HepG2 (cell line): ENCODE data around the gene TIAM2. TPM values are rescaled to one million over a fixed set of nuclear protein-coding genes. Genes with fewer than 3 reads are reported as not detected.

ENCODE experiments used
- ATF7 ChIP-seq, 2 experiments: fragments of 450-650 bp in 1 of 2; sonication (generic) in 1 of 2; formaldehyde crosslinking in 1 of 2; IDR thresholded peaks; 2 replicates each; pipeline versions ENCODE4 v1.4.0 to v1.6.1; 2016 to 2020; ENCODE audit warnings: antibody characterized with exemption in 1 of 2, mild to moderate bottlenecking in 1 of 2, missing genetic modification reagents in 1 of 2
- FLYWCH1 ChIP-seq: sonication (generic); formaldehyde crosslinking; IDR thresholded peaks from 2 replicates; pipeline ENCODE4 v1.8.1; 2023; ENCODE audit warnings: mild to moderate bottlenecking, missing genetic modification reagents
- HMGA1 ChIP-seq: sonication (generic); formaldehyde crosslinking; conservative IDR thresholded peaks from 2 replicates; pipeline ENCODE4 v1.4.0; 2020; ENCODE audit warnings: missing genetic modification reagents
- KDM4B ChIP-seq: sonication (generic); formaldehyde crosslinking; IDR thresholded peaks from 2 replicates; pipeline ENCODE4 v1.4.0; 2020; ENCODE audit warnings: missing genetic modification reagents
- KLF12 ChIP-seq: sonication (generic); formaldehyde crosslinking; IDR thresholded peaks from 2 replicates; pipeline ENCODE4 v1.4.0; 2020; ENCODE audit warnings: missing genetic modification reagents, borderline replicate concordance
- PHF21A ChIP-seq: sonication (generic); formaldehyde crosslinking; IDR thresholded peaks from 2 replicates; pipeline ENCODE4 v1.5.0; 2020; ENCODE audit warnings: mild to moderate bottlenecking, missing genetic modification reagents
- RBM39 ChIP-seq: fragments of 200-400 bp; formaldehyde crosslinking; IDR thresholded peaks from one replicate; pipeline ENCODE4 v1.6.1; 2018; ENCODE audit warnings: antibody characterized with exemption, mild to moderate bottlenecking, low read depth, low read length; ENCODE audit not compliant: poor library complexity, severe bottlenecking
- RFXAP ChIP-seq: sonication (generic); formaldehyde crosslinking; IDR thresholded peaks from 2 replicates; pipeline ENCODE4 v1.4.0; 2020; ENCODE audit warnings: missing genetic modification reagents, borderline replicate concordance
- SMYD3 ChIP-seq: sonication (generic); formaldehyde crosslinking; IDR thresholded peaks from 2 replicates; pipeline ENCODE4 v1.8.1; 2023; ENCODE audit warnings: mild to moderate bottlenecking, missing genetic modification reagents
- ZNF430 ChIP-seq: sonication (generic); formaldehyde crosslinking; IDR thresholded peaks from 2 replicates; pipeline ENCODE4 v1.9.0; 2021; ENCODE audit warnings: mild to moderate bottlenecking, missing genetic modification reagents
- ZNF567 ChIP-seq: sonication (generic); formaldehyde crosslinking; IDR thresholded peaks from 2 replicates; pipeline ENCODE4 v1.8.1; 2023; ENCODE audit warnings: mild to moderate bottlenecking, missing genetic modification reagents, borderline replicate concordance
- polyA plus RNA-seq, 8 experiments: library from polyadenylated mRNA; depleted of rRNA in 3 of 8; stranded (reverse) in 7 of 8; unstranded in 1 of 8; fragments of >200 nt; fragmentation: Illumina TruSeq in 4 of 8; extraction: Trizol in 4 of 8; gene quantifications; 2 replicates each; pipeline versions ENCODE4 v1.2.1 to v1.2.3, GENCODE V29; 2011 to 2016; ENCODE audit warnings: low read depth in 4 of 8, missing spikeins in 1 of 8, mixed read lengths in 1 of 8; ENCODE audit not compliant: insufficient read depth in 1 of 8
- total RNA-seq, 5 experiments: library from RNA; depleted of rRNA; stranded (reverse); fragments of >200 nt; fragmentation: Illumina TruSeq; extraction: Trizol; gene quantifications; 2 replicates each; pipeline ENCODE4 v1.2.3, GENCODE V29; 2016; ENCODE audit warnings: low read depth in 1 of 5
- TF ChIP-seq, protein P1 (sequence below): sonication (generic); formaldehyde crosslinking; IDR thresholded peaks from 2 replicates; pipeline ENCODE4 v1.5.0; 2020; ENCODE audit warnings: mild to moderate bottlenecking, missing genetic modification reagents, borderline replicate concordance
- TF ChIP-seq, protein P2 (sequence below): sonication (generic); formaldehyde crosslinking; IDR thresholded peaks from 2 replicates; pipeline ENCODE4 v1.4.0; 2020; ENCODE audit warnings: missing genetic modification reagents
- TF ChIP-seq, protein P3 (sequence below): sonication (generic); formaldehyde crosslinking; IDR thresholded peaks from 2 replicates; pipeline ENCODE4 v1.4.0; 2020; ENCODE audit warnings: missing genetic modification reagents, mild to moderate bottlenecking, borderline replicate concordance

Gene TIAM2
- total and polyA plus RNA-seq, 2 of the 13 experiments (the other 11 are each of a cell fraction or from before 2014, with no cell fraction given), result 4.1 to 4.5 TPM

DNA sequence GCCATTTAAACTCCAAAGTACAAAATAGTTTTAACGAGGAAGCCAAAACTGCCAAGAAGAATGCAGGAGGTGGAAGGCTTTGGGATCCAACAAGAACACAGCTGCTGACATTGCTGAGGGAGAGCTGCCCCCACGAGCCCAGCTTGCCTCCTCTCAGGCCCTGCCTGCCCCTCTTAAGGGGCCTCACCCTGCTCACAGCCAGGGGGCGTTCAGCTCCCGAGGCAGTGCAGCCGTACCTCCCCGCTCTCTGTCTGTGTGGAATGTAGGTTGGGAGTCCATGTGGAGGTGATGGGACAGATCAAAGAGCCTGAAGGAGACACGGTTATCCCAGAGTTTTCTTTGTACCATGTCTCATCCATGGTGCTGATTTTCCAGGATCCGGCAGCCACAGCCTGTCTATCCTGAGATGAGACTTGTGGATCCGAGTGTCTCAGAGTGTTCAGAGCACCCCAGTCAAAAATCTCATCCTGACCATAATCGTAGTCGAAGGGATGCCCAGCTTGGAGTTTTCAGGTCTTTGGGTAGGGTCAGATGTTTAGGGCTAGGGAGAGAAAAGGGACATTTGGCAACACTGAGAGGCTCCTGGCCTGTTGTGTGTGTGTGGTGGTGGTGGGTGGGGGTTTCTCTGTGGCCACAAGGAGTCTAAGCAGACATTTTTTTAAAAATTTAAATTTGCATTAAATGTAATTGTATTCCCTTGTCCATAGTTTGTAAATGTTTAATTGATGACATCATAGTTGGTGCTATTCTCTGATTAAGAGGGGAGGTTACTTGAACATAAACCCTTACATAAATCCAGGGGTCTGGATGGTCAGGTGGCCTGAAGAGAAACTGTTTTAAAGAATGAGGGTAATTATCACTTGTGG is 157.3 kb downstream of the TIAM2 start (continued):
- TF ChIP-seq, protein P1, sequence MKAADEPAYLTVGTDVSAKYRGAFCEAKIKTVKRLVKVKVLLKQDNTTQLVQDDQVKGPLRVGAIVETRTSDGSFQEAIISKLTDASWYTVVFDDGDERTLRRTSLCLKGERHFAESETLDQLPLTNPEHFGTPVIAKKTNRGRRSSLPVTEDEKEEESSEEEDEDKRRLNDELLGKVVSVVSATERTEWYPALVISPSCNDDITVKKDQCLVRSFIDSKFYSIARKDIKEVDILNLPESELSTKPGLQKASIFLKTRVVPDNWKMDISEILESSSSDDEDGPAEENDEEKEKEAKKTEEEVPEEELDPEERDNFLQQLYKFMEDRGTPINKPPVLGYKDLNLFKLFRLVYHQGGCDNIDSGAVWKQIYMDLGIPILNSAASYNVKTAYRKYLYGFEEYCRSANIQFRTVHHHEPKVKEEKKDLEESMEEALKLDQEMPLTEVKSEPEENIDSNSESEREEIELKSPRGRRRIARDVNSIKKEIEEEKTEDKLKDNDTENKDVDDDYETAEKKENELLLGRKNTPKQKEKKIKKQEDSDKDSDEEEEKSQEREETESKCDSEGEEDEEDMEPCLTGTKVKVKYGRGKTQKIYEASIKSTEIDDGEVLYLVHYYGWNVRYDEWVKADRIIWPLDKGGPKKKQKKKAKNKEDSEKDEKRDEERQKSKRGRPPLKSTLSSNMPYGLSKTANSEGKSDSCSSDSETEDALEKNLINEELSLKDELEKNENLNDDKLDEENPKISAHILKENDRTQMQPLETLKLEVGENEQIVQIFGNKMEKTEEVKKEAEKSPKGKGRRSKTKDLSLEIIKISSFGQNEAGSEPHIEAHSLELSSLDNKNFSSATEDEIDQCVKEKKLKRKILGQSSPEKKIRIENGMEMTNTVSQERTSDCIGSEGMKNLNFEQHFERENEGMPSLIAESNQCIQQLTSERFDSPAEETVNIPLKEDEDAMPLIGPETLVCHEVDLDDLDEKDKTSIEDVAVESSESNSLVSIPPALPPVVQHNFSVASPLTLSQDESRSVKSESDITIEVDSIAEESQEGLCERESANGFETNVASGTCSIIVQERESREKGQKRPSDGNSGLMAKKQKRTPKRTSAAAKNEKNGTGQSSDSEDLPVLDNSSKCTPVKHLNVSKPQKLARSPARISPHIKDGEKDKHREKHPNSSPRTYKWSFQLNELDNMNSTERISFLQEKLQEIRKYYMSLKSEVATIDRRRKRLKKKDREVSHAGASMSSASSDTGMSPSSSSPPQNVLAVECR (CRISPR knock-in tag), result no peak
- TF ChIP-seq PHF21A (CRISPR knock-in tag) (0 out of 2 replicates have a peak, but pooled peaks have one; percentile 30), RBM39 (no peak), KDM4B (CRISPR knock-in tag) (0 out of 2 replicates have a peak, but pooled peaks have one; percentile 30), RFXAP (no peak), FLYWCH1 (CRISPR knock-in tag) (no peak), SMYD3 (no peak), ATF7 (IDR thresholded peaks at IDR 0.05) (peak; percentile 96), ATF7 (CRISPR knock-in tag; IDR thresholded peaks at IDR 0.05) (no peak), ZNF567 (CRISPR knock-in tag) (no peak), HMGA1 (CRISPR knock-in tag) (no peak), KLF12 (CRISPR knock-in tag) (no peak), ZNF430 (CRISPR knock-in tag) (no peak)
- TF ChIP-seq, protein P2, sequence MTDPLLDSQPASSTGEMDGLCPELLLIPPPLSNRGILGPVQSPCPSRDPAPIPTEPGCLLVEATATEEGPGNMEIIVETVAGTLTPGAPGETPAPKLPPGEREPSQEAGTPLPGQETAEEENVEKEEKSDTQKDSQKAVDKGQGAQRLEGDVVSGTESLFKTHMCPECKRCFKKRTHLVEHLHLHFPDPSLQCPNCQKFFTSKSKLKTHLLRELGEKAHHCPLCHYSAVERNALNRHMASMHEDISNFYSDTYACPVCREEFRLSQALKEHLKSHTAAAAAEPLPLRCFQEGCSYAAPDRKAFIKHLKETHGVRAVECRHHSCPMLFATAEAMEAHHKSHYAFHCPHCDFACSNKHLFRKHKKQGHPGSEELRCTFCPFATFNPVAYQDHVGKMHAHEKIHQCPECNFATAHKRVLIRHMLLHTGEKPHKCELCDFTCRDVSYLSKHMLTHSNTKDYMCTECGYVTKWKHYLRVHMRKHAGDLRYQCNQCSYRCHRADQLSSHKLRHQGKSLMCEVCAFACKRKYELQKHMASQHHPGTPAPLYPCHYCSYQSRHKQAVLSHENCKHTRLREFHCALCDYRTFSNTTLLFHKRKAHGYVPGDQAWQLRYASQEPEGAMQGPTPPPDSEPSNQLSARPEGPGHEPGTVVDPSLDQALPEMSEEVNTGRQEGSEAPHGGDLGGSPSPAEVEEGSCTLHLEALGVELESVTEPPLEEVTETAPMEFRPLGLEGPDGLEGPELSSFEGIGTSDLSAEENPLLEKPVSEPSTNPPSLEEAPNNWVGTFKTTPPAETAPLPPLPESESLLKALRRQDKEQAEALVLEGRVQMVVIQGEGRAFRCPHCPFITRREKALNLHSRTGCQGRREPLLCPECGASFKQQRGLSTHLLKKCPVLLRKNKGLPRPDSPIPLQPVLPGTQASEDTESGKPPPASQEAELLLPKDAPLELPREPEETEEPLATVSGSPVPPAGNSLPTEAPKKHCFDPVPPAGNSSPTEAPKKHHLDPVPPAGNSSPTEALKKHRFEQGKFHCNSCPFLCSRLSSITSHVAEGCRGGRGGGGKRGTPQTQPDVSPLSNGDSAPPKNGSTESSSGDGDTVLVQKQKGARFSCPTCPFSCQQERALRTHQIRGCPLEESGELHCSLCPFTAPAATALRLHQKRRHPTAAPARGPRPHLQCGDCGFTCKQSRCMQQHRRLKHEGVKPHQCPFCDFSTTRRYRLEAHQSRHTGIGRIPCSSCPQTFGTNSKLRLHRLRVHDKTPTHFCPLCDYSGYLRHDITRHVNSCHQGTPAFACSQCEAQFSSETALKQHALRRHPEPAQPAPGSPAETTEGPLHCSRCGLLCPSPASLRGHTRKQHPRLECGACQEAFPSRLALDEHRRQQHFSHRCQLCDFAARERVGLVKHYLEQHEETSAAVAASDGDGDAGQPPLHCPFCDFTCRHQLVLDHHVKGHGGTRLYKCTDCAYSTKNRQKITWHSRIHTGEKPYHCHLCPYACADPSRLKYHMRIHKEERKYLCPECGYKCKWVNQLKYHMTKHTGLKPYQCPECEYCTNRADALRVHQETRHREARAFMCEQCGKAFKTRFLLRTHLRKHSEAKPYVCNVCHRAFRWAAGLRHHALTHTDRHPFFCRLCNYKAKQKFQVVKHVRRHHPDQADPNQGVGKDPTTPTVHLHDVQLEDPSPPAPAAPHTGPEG (CRISPR knock-in tag), result no peak
- TF ChIP-seq, protein P3, sequence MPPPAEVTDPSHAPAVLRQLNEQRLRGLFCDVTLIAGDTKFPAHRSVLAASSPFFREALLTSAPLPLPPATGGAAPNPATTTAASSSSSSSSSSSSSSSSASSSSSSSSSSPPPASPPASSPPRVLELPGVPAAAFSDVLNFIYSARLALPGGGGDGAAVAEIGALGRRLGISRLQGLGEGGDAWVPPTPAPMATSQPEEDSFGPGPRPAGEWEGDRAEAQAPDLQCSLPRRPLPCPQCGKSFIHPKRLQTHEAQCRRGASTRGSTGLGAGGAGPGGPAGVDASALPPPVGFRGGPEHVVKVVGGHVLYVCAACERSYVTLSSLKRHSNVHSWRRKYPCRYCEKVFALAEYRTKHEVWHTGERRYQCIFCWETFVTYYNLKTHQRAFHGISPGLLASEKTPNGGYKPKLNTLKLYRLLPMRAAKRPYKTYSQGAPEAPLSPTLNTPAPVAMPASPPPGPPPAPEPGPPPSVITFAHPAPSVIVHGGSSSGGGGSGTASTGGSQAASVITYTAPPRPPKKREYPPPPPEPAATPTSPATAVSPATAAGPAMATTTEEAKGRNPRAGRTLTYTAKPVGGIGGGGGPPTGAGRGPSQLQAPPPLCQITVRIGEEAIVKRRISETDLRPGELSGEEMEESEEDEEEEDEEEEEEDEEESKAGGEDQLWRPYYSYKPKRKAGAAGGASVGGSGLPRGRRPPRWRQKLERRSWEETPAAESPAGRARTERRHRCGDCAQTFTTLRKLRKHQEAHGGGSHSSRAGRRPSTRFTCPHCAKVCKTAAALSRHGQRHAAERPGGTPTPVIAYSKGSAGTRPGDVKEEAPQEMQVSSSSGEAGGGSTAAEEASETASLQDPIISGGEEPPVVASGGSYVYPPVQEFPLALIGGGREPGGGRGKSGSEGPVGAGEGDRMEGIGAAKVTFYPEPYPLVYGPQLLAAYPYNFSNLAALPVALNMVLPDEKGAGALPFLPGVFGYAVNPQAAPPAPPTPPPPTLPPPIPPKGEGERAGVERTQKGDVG (CRISPR knock-in tag), result peak; percentile 50; the same call in 1 of the 2 replicates
